GM10248 (cell line): Measurements from ENCODE around the gene SLC7A8.

ENCODE experiments used
- CTCF ChIA-PET: fragments of 300-600 bp; sonication (Branson Sonifier 250); formaldehyde crosslinking; extraction: SDS; loops from one replicate; lab custom pipeline; 2021; ENCODE audit warnings: antibody characterized with exemption; lab: Yijun Ruan, JAX
- POLR2A ChIA-PET: fragments of 350-650 bp; sonication (Branson Sonifier 250); formaldehyde crosslinking; extraction: SDS; loops from one replicate; lab custom pipeline; 2020; ENCODE audit warnings: antibody characterized with exemption; lab: Yijun Ruan, JAX
- DNase-seq: peaks from one replicate; pipeline ENCODE4 v3.0.0; 2012; ENCODE audit errors: extremely low spot score
- CTCF ChIP-seq: IDR thresholded peaks from 2 replicates; pipeline ENCODE4 v1.5.1; 2012; ENCODE audit warnings: mild to moderate bottlenecking, low read depth; ENCODE audit errors: extremely low read depth, missing control alignments, control extremely low read depth

Gene SLC7A8

GRCh38 chr14:23125011-23125410 is 58.4 kb downstream of the SLC7A8 start:
- ChIA-PET CTCF (interaction anchor here (0.7 to 8.8 kb wide), 2 partner anchors 59 to 255 kb away, joined by 3 to 164 read pairs; partner anchors contain the start of gene SLC7A8), POLR2A (interaction anchor here (0.6 kb wide), 1 partner anchor 51 kb away, joined by 3 read pairs; no protein-coding TSS in a partner anchor)
- TF ChIP-seq CTCF = no peak
- no peak for DNase-seq

- ChIA-PET POLR2A (no interaction called here), CTCF (interaction anchor here (0.7 to 8.8 kb wide), 3 partner anchors 60 to 256 kb away, joined by 3 to 164 read pairs (median 3); partner anchors contain the start of gene SLC7A8)
- DNase-seq = no peak
- TF ChIP-seq CTCF = no peak
These were observed 59.0 kb downstream of the SLC7A8 start for GRCh38 chr14:23124337-23124954.

GRCh38 chr14:23123419-23123818 is 60.0 kb downstream of the SLC7A8 start:
- CTCF ChIA-PET = interaction anchor here (1.0 to 8.8 kb wide), 2 partner anchors 61 to 178 kb away, joined by 3 to 164 read pairs; partner anchors contain the start of gene SLC7A8
- DNase-seq = no peak
- no peak for TF ChIP-seq CTCF
- POLR2A ChIA-PET = no interaction called here

GRCh38 chr14:23122086-23122485 is 61.4 kb downstream of the SLC7A8 start:
- ChIA-PET CTCF (interaction anchor here (1.0 to 8.8 kb wide), 24 partner anchors 8 to 438 kb away, joined by 3 to 164 read pairs (median 12); partner anchors contain the start of genes ACIN1, C14orf119, PABPN1 and PPP1R3E), POLR2A (no interaction called here)
- DNase-seq = no peak
- no peak for TF ChIP-seq CTCF

GRCh38 chr14:23121361-23121771 is 62.1 kb downstream of the SLC7A8 start:
- peak; percentile 55 for DNase-seq
- ChIA-PET POLR2A (interaction anchor here (1.0 kb wide), 1 partner anchor 181 kb away, joined by 3 read pairs; no protein-coding TSS in a partner anchor), CTCF (interaction anchor here (0.6 to 8.8 kb wide), 53 partner anchors 9 to 439 kb away, joined by 3 to 164 read pairs (median 6); partner anchors contain the start of genes ACIN1, C14orf119, CMTM5 and PABPN1)
- no peak for TF ChIP-seq CTCF

- TF ChIP-seq CTCF = peak; percentile 100
- POLR2A ChIA-PET = interaction anchor here (1.0 kb wide), 1 partner anchor 181 kb away, joined by 3 read pairs; no protein-coding TSS in a partner anchor
- CTCF ChIA-PET = interaction anchor here (0.6 to 8.8 kb wide), 72 partner anchors 9 to 440 kb away, joined by 3 to 164 read pairs (median 5); partner anchors contain the start of genes ACIN1, C14orf119, CMTM5 and HOMEZ
- peak; percentile 90 for DNase-seq
These were observed 62.8 kb downstream of the SLC7A8 start for GRCh38 chr14:23120541-23121251.
